Astrocyte (in vitro differentiated cells and primary cell): Measurements from ENCODE around the gene PCSK2. TPM values are rescaled to one million over a fixed set of nuclear protein-coding genes. Genes with fewer than 3 reads are reported as not detected.

Source experiments
- DNase-seq: peaks from one replicate; pipeline ENCODE4 v3.0.0-alpha.2; 2010; ENCODE audit warnings: low read depth
- FAIRE-seq: peaks from 2 replicates; lab custom pipeline; 2011; peaks lifted over from hg19 to GRCh38; lab: Jason Lieb, UNC
- H2AFZ ChIP-seq: 2 replicates; pipeline ENCODE4 v1.6.0; 2012; ENCODE audit warnings: low read depth, low read length, inconsistent platforms
- H3K27ac ChIP-seq: 2 replicates; pipeline ENCODE4 v1.5.1; 2011; ENCODE audit warnings: low read depth, low read length, inconsistent platforms
- H3K27me3 ChIP-seq: 2 replicates; pipeline ENCODE4 v1.6.0; 2011; ENCODE audit warnings: low read length, inconsistent platforms; ENCODE audit not compliant: insufficient read depth
- H3K36me3 ChIP-seq: 2 replicates; pipeline ENCODE4 v1.5.1; 2011; ENCODE audit warnings: low read length, inconsistent platforms; ENCODE audit not compliant: insufficient read depth
- H3K4me1 ChIP-seq: 2 replicates; pipeline ENCODE4 v1.5.1; 2011; ENCODE audit warnings: low read length, inconsistent platforms; ENCODE audit not compliant: insufficient read depth
- H3K4me2 ChIP-seq: 2 replicates; pipeline ENCODE4 v1.6.0; 2012; ENCODE audit warnings: low read length, inconsistent platforms
- H3K4me3 ChIP-seq: 2 replicates; pipeline ENCODE4 v1.5.1; 2011; ENCODE audit warnings: low read depth, mild to moderate bottlenecking, low read length, inconsistent platforms; ENCODE audit not compliant: insufficient read depth
- H3K79me2 ChIP-seq: 2 replicates; pipeline ENCODE4 v1.6.0; 2012; ENCODE audit warnings: mild to moderate bottlenecking, low read length, inconsistent platforms; ENCODE audit not compliant: insufficient read depth
- H3K9ac ChIP-seq: 2 replicates; pipeline ENCODE4 v1.6.0; 2012; ENCODE audit warnings: mild to moderate bottlenecking, low read length, inconsistent platforms
- H3K9me3 ChIP-seq: 2 replicates; pipeline ENCODE4 v1.5.1; 2012; ENCODE audit warnings: low read depth, mild to moderate bottlenecking, low read length, inconsistent platforms; ENCODE audit not compliant: insufficient read depth
- H4K20me1 ChIP-seq: 2 replicates; pipeline ENCODE4 v1.6.0; 2012; ENCODE audit warnings: low read length, inconsistent platforms; ENCODE audit not compliant: insufficient read depth
- H3K27ac Mint-ChIP-seq: one replicate; pipeline ENCODE4 v1.8.0; 2021; ENCODE audit warnings: mild to moderate bottlenecking, mixed read lengths; ENCODE audit not compliant: unreplicated experiment
- H3K27me3 Mint-ChIP-seq: one replicate; pipeline ENCODE4 v1.8.0; 2021; ENCODE audit warnings: low read depth, mixed read lengths; ENCODE audit not compliant: unreplicated experiment
- H3K36me3 Mint-ChIP-seq: one replicate; pipeline ENCODE4 v1.8.0; 2021; ENCODE audit warnings: low read depth, mixed read lengths; ENCODE audit not compliant: unreplicated experiment
- H3K4me1 Mint-ChIP-seq: one replicate; pipeline ENCODE4 v1.8.0; 2021; ENCODE audit warnings: low read depth, mixed read lengths; ENCODE audit not compliant: unreplicated experiment
- H3K4me3 Mint-ChIP-seq: one replicate; pipeline ENCODE4 v1.8.0; 2021; ENCODE audit warnings: mild to moderate bottlenecking, moderate library complexity, mixed read lengths; ENCODE audit not compliant: unreplicated experiment
- H3K9me3 Mint-ChIP-seq: one replicate; pipeline ENCODE4 v1.8.0; 2021; ENCODE audit warnings: mild to moderate bottlenecking, mixed read lengths; ENCODE audit not compliant: unreplicated experiment
- CTCF ChIP-seq: IDR thresholded peaks from 2 replicates; pipeline ENCODE4 v1.5.1; 2011; ENCODE audit warnings: low read depth, mild to moderate bottlenecking, inconsistent platforms, low read length, moderate library complexity; ENCODE audit not compliant: insufficient read depth
- EZH2 ChIP-seq: IDR thresholded peaks from 2 replicates; pipeline ENCODE4 v1.6.1; 2012; ENCODE audit warnings: mild to moderate bottlenecking, low read length, inconsistent platforms; ENCODE audit not compliant: insufficient read depth
- total RNA-seq: library from RNA; stranded (reverse); gene quantifications from 2 replicates; pipeline ENCODE4 v1.2.1, GENCODE V29; 2021

Gene PCSK2
- total RNA-seq, 1 donor from 2014 or later, result not detected

GRCh38 chr20:17369506-17369905 is 142.7 kb downstream of the PCSK2 start:
- H3K36me3 ChIP-seq, result no peaks in the 10 kb centered on the region

GRCh38 chr20:17372806-17373440 is 146.1 kb downstream of the PCSK2 start:
- Histone ChIP-seq H3K9me3 (peaks cover 3% of the 10 kb centered on the region), H3K9ac (no peak overlapping the region), H4K20me1 (no peaks in the 10 kb centered on the region), H3K4me1 (no peaks in the 10 kb centered on the region), H3K4me3 (no peak overlapping the region), H2AFZ (no peak overlapping the region), H3K27ac (no peak overlapping the region), H3K36me3 (no peaks in the 10 kb centered on the region), H3K79me2 (no peaks in the 10 kb centered on the region), H3K27me3 (no peaks in the 10 kb centered on the region), H3K4me2 (no peak overlapping the region)
- H3K27me3 Mint-ChIP-seq, result peaks cover 25% of the 10 kb centered on the region
- H3K36me3 Mint-ChIP-seq, result no peaks in the 10 kb centered on the region
- TF ChIP-seq CTCF, result no peak
- no peak for TF ChIP-seq EZH2
- H3K4me3 Mint-ChIP-seq, result no peak overlapping the region
- H3K9me3 Mint-ChIP-seq, result no peaks in the 10 kb centered on the region
- H3K27ac Mint-ChIP-seq, result no peak overlapping the region
- no peak for FAIRE-seq
- no peaks in the 10 kb centered on the region for H3K4me1 Mint-ChIP-seq
- no peak for DNase-seq

More at GRCh38 chr20:17369506-17369905, 142.7 kb downstream of the PCSK2 start:
- Histone ChIP-seq H3K27ac (no peak overlapping the region), H3K4me3 (no peak overlapping the region), H3K9ac (no peak overlapping the region), H2AFZ (no peak overlapping the region), H3K27me3 (no peaks in the 10 kb centered on the region), H3K79me2 (no peaks in the 10 kb centered on the region), H4K20me1 (no peaks in the 10 kb centered on the region), H3K4me1 (no peaks in the 10 kb centered on the region), H3K4me2 (no peak overlapping the region), H3K9me3 (peaks cover 3% of the 10 kb centered on the region)
- H3K27ac Mint-ChIP-seq, result no peak overlapping the region
- H3K27me3 Mint-ChIP-seq, result peaks cover 25% of the 10 kb centered on the region
- no peak for DNase-seq
- no peak overlapping the region for H3K4me3 Mint-ChIP-seq
- FAIRE-seq, result no peak
- H3K36me3 Mint-ChIP-seq, result no peaks in the 10 kb centered on the region
- H3K4me1 Mint-ChIP-seq, result no peaks in the 10 kb centered on the region
- TF ChIP-seq EZH2 (no peak), CTCF (no peak)
- H3K9me3 Mint-ChIP-seq, result no peaks in the 10 kb centered on the region

GRCh38 chr20:17374086-17374485 is 147.2 kb downstream of the PCSK2 start:
- DNase-seq (no peak), FAIRE-seq (no peak)
- Histone ChIP-seq H3K36me3 (no peaks in the 10 kb centered on the region), H3K4me1 (no peaks in the 10 kb centered on the region), H3K4me2 (no peak overlapping the region), H4K20me1 (no peaks in the 10 kb centered on the region), H3K9me3 (peaks cover 2% of the 10 kb centered on the region), H3K79me2 (no peaks in the 10 kb centered on the region), H3K9ac (no peak overlapping the region), H3K27me3 (no peaks in the 10 kb centered on the region), H3K27ac (no peak overlapping the region), H2AFZ (no peak overlapping the region), H3K4me3 (no peak overlapping the region)
- H3K9me3 Mint-ChIP-seq, result no peaks in the 10 kb centered on the region
- H3K4me3 Mint-ChIP-seq, result no peak overlapping the region
- H3K36me3 Mint-ChIP-seq, result no peaks in the 10 kb centered on the region
- no peaks in the 10 kb centered on the region for H3K4me1 Mint-ChIP-seq
- H3K27ac Mint-ChIP-seq, result no peak overlapping the region
- no peak for TF ChIP-seq CTCF
- no peak for TF ChIP-seq EZH2
- H3K27me3 Mint-ChIP-seq, result peaks cover 23% of the 10 kb centered on the region
